Endothelial cell of umbilical vein (primary cell): ENCODE measurements around the gene PSAT1. TPM values are rescaled to one million over a fixed set of nuclear protein-coding genes. Genes with fewer than 3 reads are reported as not detected.

Source experiments
- BruUV-seq: library from RNA; stranded (reverse); fragments of 400-500 nt; replicated peaks from 2 replicates; lab custom pipeline; 2021; lab: Mats Ljungman, UMichigan
- CTCF ChIA-PET: fragments of 300-600, 350-600 bp; sonication (Branson Sonifier 250); formaldehyde crosslinking; loops from one replicate; lab custom pipeline; 2021; ENCODE audit warnings: antibody characterized with exemption, inconsistent platforms; lab: Charles Lee
- POLR2A ChIA-PET: fragments of 300-600, 350-600 bp; sonication (Branson Sonifier 250); formaldehyde crosslinking; loops from one replicate; lab custom pipeline; 2021; ENCODE audit warnings: antibody characterized with exemption, inconsistent platforms; lab: Charles Lee
- DNase-seq: peaks from one replicate; pipeline ENCODE4 v3.0.0-alpha.2; 2011; ENCODE audit warnings: low read depth, low spot score
- FAIRE-seq: peaks from 2 replicates; lab custom pipeline; 2011; peaks lifted over from hg19 to GRCh38; lab: Jason Lieb, UNC
- H2AFZ ChIP-seq: 2 replicates; pipeline ENCODE4 v1.6.0; 2012; ENCODE audit warnings: low read depth, low read length, control low read depth, inconsistent platforms
- H3K27ac ChIP-seq: 2 replicates; pipeline ENCODE4 v1.5.1; 2011; ENCODE audit warnings: low read depth, mild to moderate bottlenecking, control low read depth, low read length, moderate library complexity; ENCODE audit not compliant: insufficient read depth
- H3K27me3 ChIP-seq, 2 experiments: 2 replicates each; pipeline versions ENCODE4 v1.6.0 to v1.6.1; 2011; ENCODE audit warnings: low read length in 2 of 2, mixed read lengths in 1 of 2; ENCODE audit not compliant: control insufficient read depth in 2 of 2, insufficient read depth in 2 of 2
- H3K36me3 ChIP-seq, 2 experiments: 2 replicates in 1 of 2; 3 replicates in 1 of 2; pipeline ENCODE4 v1.5.1; 2011; ENCODE audit warnings: low read length in 2 of 2, mild to moderate bottlenecking in 1 of 2, moderate library complexity in 1 of 2; ENCODE audit not compliant: control insufficient read depth in 2 of 2, insufficient read depth in 2 of 2; ENCODE audit errors: extremely low read depth in 1 of 2
- H3K4me1 ChIP-seq: 3 replicates; pipeline ENCODE4 v1.5.1; 2011; ENCODE audit warnings: mild to moderate bottlenecking, low read length; ENCODE audit not compliant: control insufficient read depth, insufficient read depth; ENCODE audit errors: extremely low read depth
- H3K4me2 ChIP-seq: 2 replicates; pipeline ENCODE4 v1.6.1; 2011; ENCODE audit warnings: low read length, control low read depth, mixed read lengths; ENCODE audit not compliant: insufficient read depth
- H3K4me3 ChIP-seq, 3 experiments: fragments of 200-600 bp in 1 of 3; sonication (generic), shearing (Covaris generic) in 1 of 3; replicated peaks in 1 of 3; 2 replicates each; pipeline ENCODE4 v1.5.1; 2011 to 2016; ENCODE audit warnings: control low read depth in 3 of 3, low read length in 3 of 3, mild to moderate bottlenecking in 2 of 3, inconsistent platforms in 1 of 3, low read depth in 1 of 3, moderate library complexity in 1 of 3; ENCODE audit not compliant: insufficient read depth in 1 of 3
- H3K79me2 ChIP-seq: 2 replicates; pipeline ENCODE4 v1.6.0; 2012; ENCODE audit warnings: low read length, inconsistent platforms; ENCODE audit not compliant: control insufficient read depth, insufficient read depth
- H3K9ac ChIP-seq: replicated peaks from 2 replicates; pipeline ENCODE3; 2011; ENCODE audit warnings: low read length, control low read depth; ENCODE audit not compliant: insufficient read depth; ENCODE audit errors: extremely low read depth
- H3K9me1 ChIP-seq: replicated peaks from 3 replicates; pipeline ENCODE4 v1.6.0; 2011; ENCODE audit warnings: mild to moderate bottlenecking, low read length; ENCODE audit not compliant: control insufficient read depth, insufficient read depth; ENCODE audit errors: extremely low read depth
- H3K9me3 ChIP-seq: replicated peaks from 2 replicates; pipeline ENCODE4 v1.5.1; 2012; ENCODE audit warnings: low read length, inconsistent platforms; ENCODE audit not compliant: control insufficient read depth, insufficient read depth
- H4K20me1 ChIP-seq: replicated peaks from 2 replicates; pipeline ENCODE3; 2011; ENCODE audit warnings: mild to moderate bottlenecking, low read length; ENCODE audit not compliant: control insufficient read depth, insufficient read depth; ENCODE audit errors: extremely low read depth
- CTCF ChIP-seq, 2 donors: IDR thresholded peaks; 1 replicate in 1 of 2; 2 replicates in 1 of 2; pipeline ENCODE4 v1.5.1; 2011; ENCODE audit warnings: low read length in 2 of 2, mild to moderate bottlenecking in 2 of 2, moderate library complexity in 2 of 2, control low read depth in 1 of 2, inconsistent platforms in 1 of 2, low read depth in 1 of 2; ENCODE audit not compliant: insufficient read depth in 1 of 2; ENCODE audit errors: extremely low read depth in 1 of 2
- EZH2 ChIP-seq: IDR thresholded peaks from 2 replicates; pipeline ENCODE4 v1.6.1; 2012; ENCODE audit warnings: borderline replicate concordance, low read depth, mild to moderate bottlenecking, moderate library complexity, low read length, inconsistent platforms; ENCODE audit not compliant: severe bottlenecking
- FOS ChIP-seq: IDR thresholded peaks from 2 replicates; pipeline ENCODE4 v1.6.1; 2011; ENCODE audit warnings: mild to moderate bottlenecking, low read length, moderate library complexity, borderline replicate concordance; ENCODE audit not compliant: insufficient read depth
- GATA2 ChIP-seq: IDR thresholded peaks from 2 replicates; pipeline ENCODE4 v1.7.0; 2011; ENCODE audit warnings: low read depth, mild to moderate bottlenecking, moderate library complexity, mixed read lengths, low read length; ENCODE audit not compliant: insufficient read length, insufficient read depth
- JUN ChIP-seq: IDR thresholded peaks from 2 replicates; pipeline ENCODE4 v1.6.1; 2011; ENCODE audit warnings: borderline replicate concordance, low read depth; ENCODE audit not compliant: insufficient read length, insufficient read depth
- MAX ChIP-seq: IDR thresholded peaks from 2 replicates; pipeline ENCODE4 v1.6.1; 2011; ENCODE audit not compliant: insufficient read depth, insufficient read length
- MYC ChIP-seq: IDR thresholded peaks from one replicate; pipeline ENCODE4 v1.6.1; 2011; ENCODE audit warnings: mild to moderate bottlenecking, low read depth, low read length
- POLR2A ChIP-seq: IDR thresholded peaks from 2 replicates; pipeline ENCODE4 v1.6.1; 2012; ENCODE audit warnings: low read depth, mild to moderate bottlenecking, control low read depth, low read length
- POLR2AphosphoS5 ChIP-seq: IDR thresholded peaks from 2 replicates; pipeline ENCODE4 v1.6.1; 2012; ENCODE audit warnings: low read depth, mild to moderate bottlenecking, control low read depth, low read length, moderate library complexity; ENCODE audit not compliant: insufficient read depth
- dilution Hi-C: fragments of 300-500 bp; cut with MboI; formaldehyde crosslinking; loops from one replicate; pipeline ENCODE4 v1.15.0; 2019; ENCODE audit warnings: low sequenced_read_pairs; ENCODE audit not compliant: extremely low pct_ligation_motif_present
- intact Hi-C: fragments of 100-400 bp; cut with micrococcal nuclease; formaldehyde crosslinking; loops from one replicate; pipeline ENCODE4 v1.10.0; 2022
- polyA plus RNA-seq, 4 experiments: library from polyadenylated mRNA; depleted of rRNA in 3 of 4; stranded (reverse) in 3 of 4; unstranded in 1 of 4; fragments of >200 nt; gene quantifications; 2 replicates each; pipeline versions ENCODE4 v1.2.1 to v1.2.3, GENCODE V29; 2011 to 2012; ENCODE audit warnings: missing spikeins in 1 of 4
- total RNA-seq: library from RNA; stranded (reverse); gene quantifications from 2 replicates; pipeline ENCODE4 v1.2.3, GENCODE V29; 2021

Gene PSAT1
- total and polyA plus RNA-seq, 2 donors (not counting 3 experiments of a cell fraction or from before 2014, with no cell fraction given): 19.1 to 47.3 TPM

GRCh38 chr9:78321505-78321904, 24.6 kb downstream of the PSAT1 start:
- POLR2A ChIA-PET: no interaction called here
- no TSS peak for BruUV-seq
- dilution Hi-C loops: no loop called here

More at GRCh38 chr9:78321505-78321904, 24.6 kb downstream of the PSAT1 start:
- Histone ChIP-seq H3K4me2 (no peak overlapping the region), H3K79me2 (no peaks in the 10 kb centered on the region), H3K27me3 (no peaks in the 10 kb centered on the region), H3K36me3 (no peaks in the 10 kb centered on the region), H3K4me1 (no peaks in the 10 kb centered on the region), H3K4me3 (no peak overlapping the region), H2AFZ (no peak overlapping the region), H4K20me1 (no peaks in the 10 kb centered on the region), H3K9ac (no peak overlapping the region), H3K9me3 (no peaks in the 10 kb centered on the region), H3K27ac (no peak overlapping the region), H3K9me1 (no peaks in the 10 kb centered on the region)
- DNase-seq (no peak), FAIRE-seq (no peak)
- intact Hi-C loops: no loop called here
- TF ChIP-seq JUN (no peak), FOS (no peak), CTCF (IDR thresholded peaks at IDR 0.05; ENCODE audit: extremely low read depth in 1 of 2, insufficient read depth in 1 of 2, low read depth in 1 of 2, low read length in 2 of 2) (no peak), EZH2 (no peak), MYC (no peak), GATA2 (no peak), POLR2A (no peak), MAX (no peak), POLR2AphosphoS5 (no peak)
- CTCF ChIA-PET: no interaction called here
